Measurements from ENCODE around the gene SGCE.

Gene SGCE

DNA sequence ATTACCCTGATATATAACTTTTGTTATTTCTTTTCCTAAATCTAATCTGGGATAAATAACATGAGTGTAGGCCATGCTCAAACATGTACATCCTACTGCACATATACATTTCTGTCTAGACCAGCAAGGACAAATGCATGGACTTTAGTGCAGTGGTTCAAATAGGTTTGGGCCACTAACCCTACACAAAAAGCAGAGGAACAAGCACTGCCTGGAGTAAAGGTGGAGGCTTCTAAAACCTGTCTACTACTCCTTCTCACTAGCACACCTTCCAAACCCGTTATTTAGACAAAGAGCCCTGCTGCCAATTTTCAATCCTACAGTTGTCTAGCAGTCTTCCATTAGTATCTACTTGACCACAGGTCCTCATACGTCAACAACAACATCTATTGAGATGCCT is 34.8 kb downstream of the SGCE start:
- DNase-seq, result no peak

DNA sequence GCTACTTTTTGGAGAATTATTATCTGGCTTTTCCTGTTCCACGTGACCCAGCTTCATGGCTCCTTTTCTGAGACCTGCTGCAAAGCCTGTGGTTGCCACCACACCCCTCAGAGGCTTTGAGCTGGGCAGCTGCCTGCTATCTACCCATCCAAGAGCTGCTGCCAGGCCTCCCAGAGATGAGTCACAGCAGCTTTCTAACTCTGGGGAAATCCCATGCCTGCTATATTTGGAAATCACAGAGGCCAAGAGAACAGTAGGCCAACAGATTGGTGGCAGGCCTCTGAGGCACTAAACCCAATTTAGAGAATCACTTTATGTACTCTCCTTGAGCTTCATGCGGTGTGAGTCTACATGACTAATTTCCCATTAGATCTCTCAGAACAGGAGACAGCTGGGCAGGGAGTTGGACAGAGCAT is 35.2 kb downstream of the SGCE start:
- DNase-seq, result peak; percentile 67

GRCh38 chr7:94618126-94618525 is 37.8 kb downstream of the SGCE start:
- DNase-seq, result no peak

GRCh38 chr7:94616855-94617254 is 39.1 kb downstream of the SGCE start:
- DNase-seq, result no peak

GRCh38 chr7:94615666-94616065 is 40.3 kb downstream of the SGCE start:
- no peak for DNase-seq

- DNase-seq, result no peak
Observed at GRCh38 chr7:94612661-94613060, 43.3 kb downstream of the SGCE start.

- no peak for DNase-seq
Observed at GRCh38 chr7:94612253-94612652, 43.7 kb downstream of the SGCE start.

- no peak for DNase-seq
Observed at GRCh38 chr7:94609561-94609960, 46.4 kb downstream of the SGCE start.

DNA sequence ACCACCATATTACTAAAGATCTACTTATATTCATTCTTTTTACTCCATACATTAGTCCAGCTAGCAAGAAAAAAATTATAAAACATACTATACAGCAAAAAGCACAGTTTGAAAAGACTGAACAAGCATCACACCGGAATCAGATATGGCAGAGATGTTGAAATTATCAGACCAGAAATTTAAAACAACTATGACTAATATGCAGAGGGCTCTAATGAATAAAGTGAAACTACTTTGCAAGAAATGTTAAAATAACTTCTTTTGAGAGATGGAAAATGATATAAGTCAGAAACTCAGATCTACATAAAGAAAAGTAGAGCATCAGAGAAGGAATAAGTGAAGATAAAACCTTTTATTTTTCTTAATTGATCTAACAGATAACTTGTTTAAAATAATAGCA is 50.9 kb downstream of the SGCE start:
- DNase-seq, result no peak

DNA sequence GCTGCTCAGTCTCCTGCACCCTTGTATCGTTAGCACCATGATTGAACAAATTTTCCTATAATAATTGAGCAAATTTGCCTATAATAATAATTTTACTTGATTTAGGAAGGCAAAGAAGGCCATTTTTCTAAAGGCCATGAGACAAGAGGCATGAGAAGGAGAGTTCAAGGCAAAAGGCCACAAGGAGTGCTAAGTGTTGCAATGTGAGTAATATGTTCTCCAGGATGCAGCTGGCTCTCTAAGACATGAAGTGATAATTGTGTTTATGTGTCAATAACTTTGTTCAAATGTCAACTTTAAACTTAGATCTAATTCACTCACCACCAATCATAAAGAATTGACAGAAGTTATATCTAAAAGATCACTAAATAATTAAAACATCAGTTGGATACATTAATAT is 53.8 kb downstream of the SGCE start:
- DNase-seq, result no peak

GRCh38 chr7:94600267-94600666 is 55.7 kb downstream of the SGCE start:
- DNase-seq, result no peak

GRCh38 chr7:94595717-94596116 is 60.2 kb downstream of the SGCE start:
- no peak for DNase-seq

- DNase-seq, result no peak
Observed at GRCh38 chr7:94594882-94595281, 61.1 kb downstream of the SGCE start.

DNA sequence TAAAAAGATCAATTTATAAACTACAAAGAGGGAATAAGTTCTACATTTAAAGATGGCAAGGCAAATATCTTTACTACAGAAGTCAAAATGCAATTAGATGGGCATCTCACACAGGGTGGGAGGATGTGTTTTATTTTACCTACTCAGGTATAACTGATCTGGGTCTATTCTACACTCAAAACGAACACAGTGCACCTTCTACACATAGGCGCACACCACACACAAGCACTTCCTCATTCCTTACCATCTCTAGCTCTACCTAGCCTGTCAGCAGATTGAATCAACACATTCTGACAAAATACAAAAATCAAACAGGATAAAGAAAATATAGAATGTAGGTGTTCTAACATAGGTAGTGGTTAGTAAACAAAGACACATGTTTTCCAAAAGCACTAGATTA is 64.8 kb downstream of the SGCE start:
- DNase-seq, result no peak

- DNase-seq, result no peak
Observed at GRCh38 chr7:94590526-94591162, 65.3 kb downstream of the SGCE start.

DNA sequence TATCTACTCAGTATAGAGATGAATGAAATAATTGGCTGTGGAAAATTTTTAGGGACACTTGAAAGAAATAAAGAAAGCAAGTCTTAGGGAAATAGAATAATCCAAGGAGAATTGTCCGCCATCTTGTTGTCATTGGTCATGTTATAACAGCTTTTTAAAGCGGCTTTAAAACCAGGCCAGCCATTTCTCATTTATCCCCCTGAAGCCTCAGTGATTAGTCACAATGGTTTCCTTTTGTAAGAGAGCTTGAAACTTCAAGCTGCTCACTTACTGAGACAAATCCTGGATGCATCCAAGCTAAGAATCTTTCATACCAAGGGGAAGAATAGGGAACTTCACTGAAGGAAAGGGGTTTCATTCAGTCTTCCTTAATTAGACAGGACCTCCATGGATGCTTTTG is 67.9 kb downstream of the SGCE start:
- no peak for DNase-seq

DNA sequence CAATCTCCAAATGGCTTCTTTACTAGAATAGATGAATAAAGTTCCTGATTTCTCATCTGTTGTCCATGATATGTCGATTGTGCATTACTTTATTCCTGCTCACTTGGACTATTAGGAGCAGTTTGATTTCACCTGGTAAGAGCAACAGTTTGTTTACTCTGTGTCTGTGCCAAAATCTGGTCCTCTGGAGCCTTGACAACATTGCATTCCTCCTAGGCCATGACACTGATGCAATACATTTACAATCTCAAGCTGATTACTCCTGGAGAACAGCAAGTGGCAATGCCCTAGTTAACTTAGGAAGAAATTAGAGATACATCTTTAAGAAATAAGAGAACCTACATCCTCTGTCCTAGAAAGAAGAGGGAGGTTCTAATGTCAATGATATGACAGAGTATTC is 71.8 kb downstream of the SGCE start:
- DNase-seq, result no peak

DNA sequence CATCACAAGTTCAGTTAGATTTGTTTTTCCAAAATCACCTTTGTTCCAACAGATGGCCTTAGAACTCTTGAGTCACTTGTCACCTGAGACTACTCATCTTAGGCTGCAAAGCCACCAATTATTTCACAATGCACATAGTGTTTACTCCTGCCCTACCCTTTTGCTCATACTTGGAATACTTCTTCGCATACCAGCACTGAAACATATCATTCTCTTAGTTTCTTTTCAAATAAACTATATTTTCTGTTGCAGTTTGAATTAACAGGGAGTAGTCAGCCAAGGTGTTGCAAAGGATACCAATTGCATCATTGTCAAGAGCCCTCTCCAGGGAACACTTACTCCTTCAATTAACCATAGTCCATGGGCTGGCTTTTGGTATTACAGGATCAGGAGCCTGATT is 75.3 kb downstream of the SGCE start:
- DNase-seq, result no peak

DNA sequence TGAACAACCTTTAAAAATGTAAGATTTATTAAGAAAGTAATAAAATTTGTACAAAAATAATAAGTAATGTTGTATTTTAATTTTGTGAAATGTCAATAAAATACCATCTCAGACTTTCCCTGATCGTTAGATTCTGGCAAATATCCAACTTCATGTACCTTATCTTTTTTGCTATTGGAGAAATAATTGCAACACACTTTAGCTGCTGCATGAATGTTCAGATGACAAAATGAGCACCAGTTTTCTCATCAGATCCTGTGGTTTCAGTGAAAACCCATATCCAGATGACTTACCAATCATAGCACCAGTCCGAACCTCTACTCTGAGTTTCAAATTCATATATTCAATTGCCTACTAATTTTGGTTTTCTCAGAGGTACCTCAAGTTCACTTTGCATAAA is 76.5 kb downstream of the SGCE start:
- no peak for DNase-seq

DNA sequence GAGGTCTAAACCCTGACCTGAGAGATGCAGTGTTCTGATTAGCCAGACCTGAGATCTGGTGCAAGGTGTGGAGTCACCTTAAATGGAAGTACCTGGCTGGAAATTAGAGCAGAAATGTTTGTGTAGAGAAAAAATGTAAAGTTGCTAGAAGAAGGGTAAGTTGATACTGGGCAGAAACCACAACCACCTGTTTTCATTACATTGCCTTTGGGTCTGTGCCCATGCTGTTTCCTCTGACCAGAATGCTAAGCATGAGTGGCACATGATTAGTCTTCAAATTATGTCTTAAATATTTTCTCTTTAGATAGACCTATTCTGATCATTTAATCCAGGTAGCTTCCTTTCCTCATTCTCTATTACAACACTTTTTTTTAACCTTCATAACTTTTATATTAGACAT is 77.3 kb downstream of the SGCE start:
- no peak for DNase-seq

DNA sequence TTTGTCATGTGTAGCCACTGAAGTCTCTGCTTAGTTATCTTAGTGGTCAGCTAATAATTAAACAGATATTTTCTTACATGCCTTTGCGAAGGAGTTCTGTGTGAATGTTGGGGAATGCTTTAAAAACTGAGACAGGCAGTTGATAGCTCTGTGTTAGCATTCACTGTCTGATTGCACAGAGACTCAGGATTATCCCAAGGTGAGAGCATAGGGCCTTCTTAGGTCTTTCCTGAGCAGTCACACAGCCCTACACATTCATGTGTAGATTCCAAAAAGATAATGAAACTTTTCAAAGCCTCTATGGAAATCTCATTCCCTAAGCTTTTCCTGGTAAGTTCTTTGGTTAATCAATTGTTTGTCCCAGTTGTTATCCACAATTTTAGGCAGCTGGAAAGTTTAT is 78.6 kb downstream of the SGCE start:
- DNase-seq, result no peak

DNA sequence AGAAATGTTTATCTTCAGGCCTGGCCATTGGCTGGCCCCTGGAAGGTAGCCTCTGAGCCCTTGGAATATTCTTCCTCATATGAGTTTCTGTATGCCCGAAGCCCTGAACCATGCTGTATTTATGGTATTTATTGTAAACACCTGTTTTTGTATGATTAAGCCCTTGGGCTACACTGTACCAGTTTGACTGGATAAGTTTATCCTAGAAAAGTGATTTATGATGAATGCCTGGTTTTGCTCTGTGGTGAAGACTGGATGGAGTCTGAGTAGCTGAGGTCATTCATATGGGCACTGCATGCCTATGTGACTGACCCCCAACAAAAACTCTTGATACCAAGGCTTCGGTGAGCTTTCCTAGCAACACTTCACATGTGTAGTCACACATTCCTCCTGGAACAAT is 79.6 kb downstream of the SGCE start:
- no peak for DNase-seq

- DNase-seq, result no peak
Observed at GRCh38 chr7:94575646-94576045, 80.3 kb downstream of the SGCE start.

DNA sequence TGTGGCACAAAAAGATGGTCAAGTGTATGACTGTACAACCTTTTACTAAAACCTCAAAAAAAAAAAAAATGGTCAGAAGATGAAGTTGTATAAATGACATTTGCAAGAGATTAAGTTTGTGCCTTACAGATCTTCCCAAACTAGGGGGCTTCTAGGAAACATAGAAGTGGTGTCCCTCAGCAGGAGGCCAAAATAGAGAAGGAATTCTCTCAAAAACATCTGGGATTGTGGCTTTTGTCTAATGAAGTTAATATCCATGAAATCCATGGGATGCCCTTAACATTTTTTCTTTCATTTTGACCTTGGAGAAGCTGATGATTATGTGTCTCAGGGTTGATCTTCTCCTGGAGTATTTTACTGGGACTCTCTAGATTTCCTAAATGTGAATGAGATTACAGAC is 84.1 kb downstream of the SGCE start:
- DNase-seq, result no peak

GRCh38 chr7:94567396-94567795 is 88.5 kb downstream of the SGCE start:
- no peak for DNase-seq

Measured in right forelimb (tissue), 1 donor.